Measurements from ENCODE around the gene CXorf49B. TPM values are rescaled to one million over a fixed set of nuclear protein-coding genes. Genes with fewer than 3 reads are reported as not detected.
A peak's percentile ranks its signal among the peaks of the same experiment; 100 is the strongest.
"Not testable (repeated sequence)": the region's sequence is repeated elsewhere in the genome, so short reads cannot be mapped to it uniquely, and the experiment has no call there.

CXorf49B gene
- total RNA-seq, 3 donors from 2014 or later (not counting 1 experiment from before 2014, with no cell fraction given) = not detected

DNA sequence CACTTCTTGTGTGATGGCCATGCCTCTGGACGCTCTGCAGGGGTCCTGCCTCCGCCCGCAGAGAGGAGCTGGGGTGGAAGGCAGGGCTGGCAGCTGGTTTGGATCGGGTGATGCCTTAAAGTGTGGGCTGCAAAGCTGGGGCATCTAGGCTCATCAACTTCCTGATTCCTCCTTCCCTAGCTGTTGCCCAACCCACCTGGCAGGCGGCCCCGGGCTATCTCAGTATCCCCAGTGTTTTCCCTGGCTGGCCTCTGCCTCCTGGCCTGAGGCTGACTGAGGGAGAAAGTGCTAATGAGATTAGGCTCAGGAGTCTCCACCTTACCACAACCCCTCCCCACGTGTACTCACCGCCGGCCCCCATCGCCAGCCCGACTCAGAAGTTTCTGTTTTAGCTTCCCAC, 1.7 kb downstream of the CXorf49B start:
- intact Hi-C loops (cut with micrococcal nuclease); H3K4me3 Mint-ChIP-seq; H3K4me3 ChIP-seq (ENCODE audit: low read length); H3K27ac ChIP-seq (ENCODE audit: low read length); H3K9me3 Mint-ChIP-seq; H3K27me3 Mint-ChIP-seq (ENCODE audit: low read depth in 2 of 2); H3K9me3 ChIP-seq (ENCODE audit: control insufficient read depth, insufficient read depth, low read length); H3K36me3 Mint-ChIP-seq; H3K27me3 ChIP-seq (ENCODE audit: control insufficient read depth, insufficient read depth, low read length); DNase-seq; H3K4me1 Mint-ChIP-seq; ATAC-seq; H3K36me3 ChIP-seq (ENCODE audit: control insufficient read depth, insufficient read depth, low read length); H3K27ac Mint-ChIP-seq; H3K4me1 ChIP-seq (ENCODE audit: control insufficient read depth, insufficient read depth, low read length): not testable (repeated sequence)
- WGBS (ENCODE audit: insufficient coverage) = no CpG with 5 or more reads among the region's 11 CpGs

DNA sequence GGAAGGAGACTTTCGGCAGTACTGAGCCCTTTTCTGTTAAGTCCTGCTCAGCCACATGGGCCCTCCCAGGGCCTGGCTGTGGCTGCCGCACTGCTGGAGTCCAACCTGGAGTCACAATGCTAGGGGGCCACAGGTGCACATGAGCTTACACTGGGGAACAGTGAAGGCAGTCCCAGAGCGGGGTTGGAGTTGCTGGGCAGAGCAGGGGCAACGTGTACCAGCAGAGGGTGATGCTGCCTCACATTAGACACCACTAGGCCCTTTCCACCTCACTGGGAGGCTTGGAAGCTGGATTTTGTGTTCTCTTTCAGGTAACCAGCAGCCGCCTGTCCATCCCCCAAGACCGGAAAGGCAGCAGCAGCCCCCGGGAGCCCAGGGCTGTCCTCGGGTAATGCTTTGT, 2.5 kb downstream of the CXorf49B start:
- H3K27ac ChIP-seq (ENCODE audit: low read length); H3K4me3 ChIP-seq (ENCODE audit: low read length); ATAC-seq; H3K36me3 ChIP-seq (ENCODE audit: control insufficient read depth, insufficient read depth, low read length); H3K4me3 Mint-ChIP-seq; H3K27ac Mint-ChIP-seq; H3K4me1 Mint-ChIP-seq; H3K27me3 Mint-ChIP-seq (ENCODE audit: low read depth in 2 of 2); DNase-seq; H3K36me3 Mint-ChIP-seq; H3K9me3 ChIP-seq (ENCODE audit: control insufficient read depth, insufficient read depth, low read length); H3K27me3 ChIP-seq (ENCODE audit: control insufficient read depth, insufficient read depth, low read length); intact Hi-C loops (cut with micrococcal nuclease); H3K4me1 ChIP-seq (ENCODE audit: control insufficient read depth, insufficient read depth, low read length); H3K9me3 Mint-ChIP-seq: not testable (repeated sequence)
- no CpG with 5 or more reads among the region's 8 CpGs for WGBS (ENCODE audit: insufficient coverage)

DNA sequence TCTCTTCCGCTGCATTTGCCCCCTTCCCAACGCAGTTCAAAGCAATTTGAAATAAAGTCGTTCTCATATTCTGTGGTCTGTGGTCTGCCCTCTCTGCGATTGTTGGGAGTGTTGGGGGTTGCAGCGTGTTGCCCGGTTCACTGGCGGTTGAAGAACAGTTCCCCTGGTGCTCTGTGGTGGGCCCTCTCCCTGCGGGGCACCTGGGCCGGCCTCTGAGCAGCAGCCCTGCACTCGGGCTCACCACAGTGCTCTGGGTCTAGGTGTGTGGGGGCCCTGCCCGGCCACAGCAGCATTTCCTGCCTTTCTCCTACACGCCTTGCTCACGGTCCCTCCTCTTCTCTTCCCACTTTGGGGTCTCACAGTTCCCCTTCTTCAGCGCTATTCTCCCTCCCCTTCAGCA, 4.0 kb downstream of the CXorf49B start:
- H3K27ac ChIP-seq (ENCODE audit: low read length); H3K4me3 Mint-ChIP-seq; H3K27me3 ChIP-seq (ENCODE audit: control insufficient read depth, insufficient read depth, low read length); H3K36me3 ChIP-seq (ENCODE audit: control insufficient read depth, insufficient read depth, low read length); H3K36me3 Mint-ChIP-seq; intact Hi-C loops (cut with micrococcal nuclease); ATAC-seq; H3K9me3 ChIP-seq (ENCODE audit: control insufficient read depth, insufficient read depth, low read length); H3K4me1 Mint-ChIP-seq; H3K9me3 Mint-ChIP-seq; H3K27me3 Mint-ChIP-seq (ENCODE audit: low read depth in 2 of 2); DNase-seq; H3K4me1 ChIP-seq (ENCODE audit: control insufficient read depth, insufficient read depth, low read length); H3K27ac Mint-ChIP-seq; H3K4me3 ChIP-seq (ENCODE audit: low read length): not testable (repeated sequence)
- WGBS (ENCODE audit: insufficient coverage) = no CpG with 5 or more reads among the region's 14 CpGs

DNA sequence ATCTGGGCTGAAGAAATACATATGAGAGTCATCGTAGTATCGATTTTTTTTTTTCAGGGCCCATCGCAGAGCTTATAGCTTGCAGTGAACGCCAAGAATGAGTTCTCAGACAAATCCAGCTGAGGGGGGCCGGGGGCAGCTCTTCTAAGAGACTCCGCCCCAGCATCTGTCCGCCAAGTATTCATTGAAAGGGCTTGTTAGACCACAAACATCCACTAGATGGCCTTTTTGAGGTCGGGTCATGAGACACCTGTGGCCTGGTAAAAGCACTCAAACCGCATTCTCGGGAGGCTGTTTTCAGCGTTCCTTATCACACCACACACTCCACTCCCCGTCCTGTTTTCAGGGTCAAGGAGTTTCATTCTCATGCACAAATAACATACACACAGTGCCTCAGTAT, 15.2 kb downstream of the CXorf49B start:
- H3K27ac ChIP-seq (ENCODE audit: low read length); H3K27me3 ChIP-seq (ENCODE audit: control insufficient read depth, insufficient read depth, low read length); H3K4me3 Mint-ChIP-seq; H3K9me3 ChIP-seq (ENCODE audit: control insufficient read depth, insufficient read depth, low read length); H3K9me3 Mint-ChIP-seq; H3K4me1 ChIP-seq (ENCODE audit: control insufficient read depth, insufficient read depth, low read length); H3K36me3 Mint-ChIP-seq; H3K27me3 Mint-ChIP-seq (ENCODE audit: low read depth in 2 of 2); DNase-seq; intact Hi-C loops (cut with micrococcal nuclease); H3K36me3 ChIP-seq (ENCODE audit: control insufficient read depth, insufficient read depth, low read length); H3K4me1 Mint-ChIP-seq; H3K4me3 ChIP-seq (ENCODE audit: low read length); H3K27ac Mint-ChIP-seq: not testable (repeated sequence)
- peak in 2 of 3 donors; percentile 67 to 73 for ATAC-seq
- no CpG with 5 or more reads among the region's 12 CpGs for WGBS (ENCODE audit: insufficient coverage)

DNA sequence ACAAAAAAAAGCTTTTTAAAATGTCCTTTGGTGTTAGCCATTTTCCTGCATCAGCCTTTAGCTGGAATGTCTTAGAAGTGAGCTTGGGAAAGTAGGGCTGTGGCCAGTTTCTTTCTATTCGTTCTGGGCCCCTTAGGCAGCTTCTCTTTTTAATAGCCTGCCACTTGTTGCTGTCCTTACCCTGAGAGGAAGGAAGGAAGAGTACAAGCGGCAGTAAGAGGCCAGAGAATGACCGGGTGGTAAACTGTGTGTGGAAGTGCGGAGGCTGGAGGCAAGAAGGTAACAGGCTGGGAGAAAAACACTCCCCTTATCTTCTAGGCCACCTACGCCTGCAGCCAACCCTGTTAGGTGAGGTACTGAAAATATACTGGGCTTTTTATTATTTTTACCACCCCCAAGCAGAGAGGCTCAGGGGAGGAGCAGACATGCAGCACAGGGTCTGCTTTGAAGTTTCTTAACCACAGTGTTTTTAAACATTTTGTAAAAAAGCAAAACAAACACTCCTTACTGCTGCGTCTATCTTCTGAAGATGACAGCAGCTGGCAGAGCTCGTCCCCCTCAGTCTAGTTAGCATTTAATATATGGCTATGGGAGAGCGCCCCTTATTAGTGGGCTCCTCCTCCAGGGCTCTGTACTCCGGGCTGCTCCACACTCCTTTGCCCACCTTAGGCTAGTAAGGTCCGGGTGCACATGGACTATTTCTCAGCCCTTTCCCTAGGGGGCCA, 19.2 kb downstream of the CXorf49B start:
- H3K27ac ChIP-seq (ENCODE audit: low read length); H3K36me3 ChIP-seq (ENCODE audit: control insufficient read depth, insufficient read depth, low read length); H3K4me3 Mint-ChIP-seq; H3K4me3 ChIP-seq (ENCODE audit: low read length); H3K9me3 Mint-ChIP-seq; DNase-seq; intact Hi-C loops (cut with micrococcal nuclease); H3K4me1 Mint-ChIP-seq; H3K36me3 Mint-ChIP-seq; H3K9me3 ChIP-seq (ENCODE audit: control insufficient read depth, insufficient read depth, low read length); H3K27ac Mint-ChIP-seq; H3K27me3 Mint-ChIP-seq (ENCODE audit: low read depth in 2 of 2); H3K27me3 ChIP-seq (ENCODE audit: control insufficient read depth, insufficient read depth, low read length); H3K4me1 ChIP-seq (ENCODE audit: control insufficient read depth, insufficient read depth, low read length): not testable (repeated sequence)
- ATAC-seq = peak in 2 of 3 donors; percentile 13 to 14
- no CpG with 5 or more reads among the region's 10 CpGs for WGBS (ENCODE audit: insufficient coverage)

DNA sequence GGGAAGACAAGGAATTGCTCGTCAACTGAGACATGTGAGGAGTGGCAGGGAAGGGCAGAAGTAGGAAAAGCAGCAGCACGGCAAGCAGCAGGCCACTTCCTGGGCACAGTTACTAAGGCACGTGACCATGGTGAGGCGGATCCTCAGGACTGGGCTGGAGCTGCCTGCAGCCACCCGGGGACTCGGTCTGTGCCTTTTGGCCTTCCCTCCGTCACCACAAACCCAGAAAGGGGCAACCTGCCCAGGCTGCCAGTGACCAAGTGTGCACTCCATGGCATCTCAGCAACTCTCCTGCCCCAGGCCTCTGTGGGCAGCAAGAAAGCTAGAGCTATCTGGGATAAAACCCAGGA, 19.8 kb downstream of the CXorf49B start:
- no CpG with 5 or more reads among the region's 7 CpGs for WGBS (ENCODE audit: insufficient coverage)
- H3K27ac Mint-ChIP-seq; H3K4me3 ChIP-seq (ENCODE audit: low read length); H3K9me3 Mint-ChIP-seq; DNase-seq; H3K9me3 ChIP-seq (ENCODE audit: control insufficient read depth, insufficient read depth, low read length); H3K4me3 Mint-ChIP-seq; H3K27ac ChIP-seq (ENCODE audit: low read length); H3K4me1 Mint-ChIP-seq; H3K27me3 ChIP-seq (ENCODE audit: control insufficient read depth, insufficient read depth, low read length); H3K36me3 Mint-ChIP-seq; intact Hi-C loops (cut with micrococcal nuclease); H3K27me3 Mint-ChIP-seq (ENCODE audit: low read depth in 2 of 2); H3K36me3 ChIP-seq (ENCODE audit: control insufficient read depth, insufficient read depth, low read length); H3K4me1 ChIP-seq (ENCODE audit: control insufficient read depth, insufficient read depth, low read length): not testable (repeated sequence)
- peak in 1 of 3 donors; percentile 11 for ATAC-seq

DNA sequence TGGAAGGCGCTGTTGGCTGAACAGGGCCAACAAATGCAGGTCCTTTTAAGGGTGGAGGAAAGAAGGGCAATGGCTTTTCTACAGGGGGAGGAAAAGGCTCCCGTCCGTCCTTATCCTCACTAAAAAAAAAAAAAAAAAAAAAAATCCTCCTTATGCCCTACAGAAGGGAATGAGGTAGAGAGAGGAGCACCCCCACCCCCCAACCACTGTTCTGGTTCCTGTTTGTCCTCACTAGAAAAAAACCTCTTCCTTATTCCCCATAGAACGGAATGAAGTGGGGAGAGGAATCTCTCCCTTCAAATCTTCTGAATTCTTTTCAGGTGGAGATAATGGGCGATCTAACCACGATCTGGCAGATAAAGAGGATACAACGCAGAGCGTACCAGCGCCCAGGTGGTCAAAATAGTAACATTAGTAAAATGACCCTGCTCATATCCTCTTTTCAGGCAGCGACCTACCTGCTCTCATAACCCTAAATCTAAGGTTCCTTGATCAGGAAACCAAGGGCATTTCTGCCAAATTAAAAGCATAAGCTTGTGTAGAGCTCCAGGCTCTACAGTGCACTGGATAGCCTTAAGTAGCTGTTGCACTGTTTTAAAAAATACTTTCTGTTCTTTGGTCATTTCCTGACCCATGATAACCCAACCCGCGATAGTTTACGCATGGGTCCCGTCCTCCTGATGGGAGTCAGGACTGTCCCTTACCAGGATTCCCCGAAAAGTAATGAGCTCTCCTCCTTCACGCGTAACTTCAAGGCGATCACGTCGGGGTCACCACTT, 20.6 kb downstream of the CXorf49B start:
- peak; percentile 17 to 59 (median 50) for ATAC-seq
- H3K9me3 ChIP-seq (ENCODE audit: control insufficient read depth, insufficient read depth, low read length); H3K4me3 Mint-ChIP-seq; H3K27ac Mint-ChIP-seq; H3K9me3 Mint-ChIP-seq; H3K27ac ChIP-seq (ENCODE audit: low read length); H3K27me3 Mint-ChIP-seq (ENCODE audit: low read depth in 2 of 2); H3K4me1 Mint-ChIP-seq; H3K36me3 Mint-ChIP-seq; intact Hi-C loops (cut with micrococcal nuclease); H3K4me1 ChIP-seq (ENCODE audit: control insufficient read depth, insufficient read depth, low read length); H3K36me3 ChIP-seq (ENCODE audit: control insufficient read depth, insufficient read depth, low read length); H3K4me3 ChIP-seq (ENCODE audit: low read length); DNase-seq; H3K27me3 ChIP-seq (ENCODE audit: control insufficient read depth, insufficient read depth, low read length): not testable (repeated sequence)
- no CpG with 5 or more reads among the region's 20 CpGs for WGBS (ENCODE audit: insufficient coverage)
